GM20431 (cell line): Measurements from ENCODE around the gene SCARB2.
"Not testable (repeated sequence)": the region's sequence is repeated elsewhere in the genome, so short reads cannot be mapped to it uniquely, and the experiment has no call there.

Experiments used
- in situ Hi-C: fragments of 300-500 bp; cut with MseI, MboI; formaldehyde crosslinking; loops from one replicate; pipeline ENCODE4 v1.15.0; 2020; ENCODE audit warnings: low sequenced_read_pairs; ENCODE audit not compliant: unreplicated experiment

Gene SCARB2, protein sequence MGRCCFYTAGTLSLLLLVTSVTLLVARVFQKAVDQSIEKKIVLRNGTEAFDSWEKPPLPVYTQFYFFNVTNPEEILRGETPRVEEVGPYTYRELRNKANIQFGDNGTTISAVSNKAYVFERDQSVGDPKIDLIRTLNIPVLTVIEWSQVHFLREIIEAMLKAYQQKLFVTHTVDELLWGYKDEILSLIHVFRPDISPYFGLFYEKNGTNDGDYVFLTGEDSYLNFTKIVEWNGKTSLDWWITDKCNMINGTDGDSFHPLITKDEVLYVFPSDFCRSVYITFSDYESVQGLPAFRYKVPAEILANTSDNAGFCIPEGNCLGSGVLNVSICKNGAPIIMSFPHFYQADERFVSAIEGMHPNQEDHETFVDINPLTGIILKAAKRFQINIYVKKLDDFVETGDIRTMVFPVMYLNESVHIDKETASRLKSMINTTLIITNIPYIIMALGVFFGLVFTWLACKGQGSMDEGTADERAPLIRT

DNA sequence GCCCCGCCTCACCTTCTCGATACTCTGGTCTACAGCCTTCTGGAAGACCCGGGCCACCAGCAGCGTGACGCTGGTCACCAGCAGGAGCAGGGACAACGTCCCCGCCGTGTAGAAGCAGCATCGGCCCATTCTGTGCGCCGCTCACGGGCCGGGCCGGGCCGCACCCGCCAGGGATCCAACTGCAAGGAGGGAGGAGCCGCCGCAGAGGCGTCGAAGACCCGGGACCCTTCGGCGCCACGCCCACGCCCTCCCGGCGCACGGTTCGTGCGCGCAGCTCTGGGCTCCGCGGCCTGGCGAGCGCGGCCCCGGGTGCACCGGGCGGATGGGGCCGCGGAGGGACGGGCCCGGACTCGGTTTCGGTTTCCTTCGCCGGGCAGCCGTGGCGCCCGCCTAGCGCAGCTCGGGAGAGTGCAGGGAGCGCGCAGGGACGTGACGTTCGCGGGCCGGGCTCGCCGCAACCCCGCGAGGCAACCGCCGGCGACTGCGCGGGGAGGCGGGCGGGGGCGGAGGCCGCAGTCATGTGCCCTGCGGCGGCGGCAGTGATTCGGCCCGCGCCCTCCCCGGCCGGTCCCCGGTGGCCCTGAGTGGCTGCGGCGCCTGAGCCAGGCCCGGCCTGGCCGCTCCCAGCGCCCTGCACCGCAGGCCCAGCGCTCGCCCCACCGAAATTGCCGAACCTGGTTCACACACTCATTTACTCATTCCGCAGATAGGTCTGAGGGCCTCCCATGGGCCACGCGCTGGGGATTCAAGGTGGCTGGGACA, at the start of gene SCARB2:
Gene SCARB2 (minus strand): TSS at position 410 of the 762 bp plus-strand sequence. CDS start 281 bp downstream, at position 129.
- in situ Hi-C loops = no loop called here

DNA sequence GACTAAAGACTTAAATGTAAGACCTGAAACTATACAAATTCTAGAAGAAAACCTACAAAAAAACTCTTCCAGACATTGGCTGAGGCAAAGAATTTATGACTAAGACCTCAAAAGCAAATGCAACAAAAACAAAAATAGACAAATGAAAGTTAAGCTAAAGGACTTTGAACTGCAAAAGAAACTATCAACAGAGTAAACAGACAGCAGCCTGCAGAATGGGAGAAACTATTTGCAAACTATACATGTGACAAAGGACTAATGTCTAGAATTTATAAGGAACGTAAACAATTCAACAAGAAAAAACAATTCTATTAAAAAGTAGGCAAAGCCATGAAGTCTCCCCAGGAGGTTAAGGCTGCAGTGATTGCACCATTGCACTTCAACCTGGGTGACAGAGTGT, 46.9 kb upstream of the SCARB2 start:
- in situ Hi-C loops = no loop called here

DNA sequence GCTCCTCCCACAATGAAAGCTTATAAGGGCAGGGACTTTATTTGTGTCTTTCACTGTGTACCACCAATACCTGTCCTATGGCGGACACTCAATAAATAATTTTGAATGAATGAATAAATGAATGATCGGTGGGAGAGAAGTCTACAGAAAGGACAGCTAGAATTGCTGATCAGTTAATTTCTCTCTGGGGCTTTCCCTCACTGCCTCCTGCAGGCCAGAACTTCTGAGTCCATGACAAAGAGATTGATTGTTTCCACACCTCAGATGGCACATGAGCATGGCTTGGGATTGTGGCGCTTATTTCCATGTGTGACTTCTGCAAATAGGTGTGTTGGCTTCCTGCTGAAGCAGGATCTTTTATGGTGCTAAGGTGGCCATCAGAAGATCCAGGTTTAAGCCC, 44.2 kb upstream of the SCARB2 start:
- in situ Hi-C loops = no loop called here

DNA sequence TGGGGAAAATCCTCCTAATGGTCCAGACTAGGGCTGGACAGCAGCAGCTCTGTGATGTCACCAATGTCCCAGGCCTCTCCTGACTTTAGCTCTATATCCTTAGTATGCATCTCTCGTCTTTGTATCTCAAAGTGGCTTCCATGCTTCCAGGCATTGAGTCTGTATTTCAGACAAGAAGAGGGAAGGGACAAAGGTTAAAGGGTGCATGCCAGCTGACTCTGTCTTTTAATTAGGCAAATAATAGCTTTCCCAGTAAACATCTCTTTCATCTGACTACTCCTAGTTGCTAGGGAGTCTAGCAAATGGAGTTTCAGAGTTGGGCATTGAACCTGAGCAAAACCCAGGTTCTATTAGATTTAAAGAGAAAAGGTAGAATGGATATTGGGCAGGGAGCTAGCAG, 43.3 kb upstream of the SCARB2 start:
- in situ Hi-C loops = no loop called here

DNA sequence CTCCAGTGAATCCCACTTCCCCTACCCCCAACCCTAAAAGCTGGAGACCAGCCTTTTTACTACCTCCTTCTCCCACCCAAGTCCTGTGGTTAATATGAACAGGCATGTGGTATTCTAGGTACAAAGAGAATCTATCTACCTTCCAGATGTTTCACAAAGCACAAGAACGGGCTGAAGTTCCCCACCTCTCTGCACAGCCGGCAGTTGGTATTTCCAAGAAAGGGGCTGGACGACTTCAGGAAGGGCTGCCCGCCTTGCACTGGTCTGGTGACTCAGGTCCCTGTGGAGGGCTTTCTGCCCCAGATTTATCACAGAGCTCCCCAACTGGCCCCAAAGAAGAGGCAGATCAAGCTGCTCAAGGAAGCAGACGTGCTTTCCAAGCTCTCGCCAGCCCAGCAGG, 42.4 kb upstream of the SCARB2 start:
- in situ Hi-C loops = no loop called here

DNA sequence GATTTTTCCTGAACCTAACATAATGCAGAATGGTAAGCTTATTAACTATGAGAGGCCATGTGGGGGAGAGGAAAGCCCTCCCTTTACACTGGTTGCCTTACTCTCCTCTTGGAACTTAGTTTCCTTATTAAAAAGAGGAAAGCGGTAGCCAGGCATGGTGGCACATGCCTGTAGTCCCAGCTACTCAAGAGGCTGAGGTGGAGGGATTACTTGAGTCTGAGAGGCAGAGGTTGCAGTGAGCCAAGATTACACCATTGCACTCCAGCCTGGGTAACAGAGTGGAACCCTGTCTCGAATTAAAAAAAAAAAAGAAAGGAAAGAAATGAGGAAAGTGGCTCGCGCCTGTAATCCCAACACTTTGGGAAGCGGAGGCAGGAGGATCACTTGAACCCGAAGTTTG, 39.9 kb upstream of the SCARB2 start:
- in situ Hi-C loops = no loop called here

DNA sequence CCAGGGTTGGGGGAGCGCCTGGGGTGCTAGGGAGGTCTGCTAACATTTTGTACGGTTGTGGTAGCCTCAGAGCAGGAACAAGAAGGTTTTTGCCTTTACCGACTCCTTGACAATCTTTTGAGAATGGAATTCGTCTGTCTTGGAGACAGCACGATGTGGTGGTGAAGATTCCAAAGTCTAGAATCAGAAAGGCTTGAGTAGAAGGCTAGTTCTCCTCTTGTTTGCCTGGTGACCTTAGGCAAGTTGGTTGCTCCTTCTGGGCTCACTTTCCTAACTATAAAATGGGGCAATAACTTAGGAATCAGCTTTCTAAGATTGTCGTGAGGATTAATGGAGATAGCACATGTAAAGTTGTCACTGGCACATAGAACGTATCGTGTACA, 38.6 kb upstream of the SCARB2 start:
- in situ Hi-C loops = no loop called here

DNA sequence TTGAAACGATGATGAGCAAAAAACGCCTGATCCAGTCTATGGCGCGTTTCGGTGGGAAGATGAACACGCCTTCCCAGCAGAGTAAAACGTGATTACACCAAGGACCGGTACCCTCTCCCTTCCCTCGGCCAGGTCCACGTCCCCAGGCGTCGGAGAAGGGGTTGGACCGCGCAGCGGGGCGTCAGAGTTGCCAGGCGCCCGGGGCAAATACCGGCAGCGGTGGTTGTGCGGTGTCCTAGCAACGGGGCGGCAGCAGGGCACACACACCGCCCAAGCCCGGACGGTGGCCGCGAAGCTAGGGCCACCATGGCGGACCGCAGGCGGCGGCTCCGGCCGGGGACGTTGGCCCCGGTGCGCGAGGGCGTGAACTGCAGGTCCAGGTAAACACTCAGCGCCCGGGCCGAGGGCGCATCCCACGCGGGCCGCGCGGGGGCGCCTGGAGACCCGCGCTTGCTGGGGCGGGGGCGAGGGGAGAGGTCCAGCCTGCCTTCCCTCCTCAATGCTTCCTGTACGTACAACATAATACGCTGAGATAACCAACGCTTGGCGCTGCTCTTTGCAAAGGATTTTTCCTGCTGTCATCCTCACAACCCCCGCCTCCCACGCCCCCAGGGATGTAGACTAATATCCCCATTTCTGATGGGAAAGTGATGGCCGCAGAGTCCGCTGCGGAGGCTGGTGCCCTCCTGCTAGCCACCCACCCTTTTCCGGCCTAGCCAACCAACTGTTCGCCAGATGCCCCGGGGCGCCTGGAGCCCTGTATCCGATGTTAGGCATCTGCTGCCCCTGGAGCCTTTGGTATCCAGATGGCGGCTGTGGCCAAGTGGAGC, 38.0 kb upstream of the SCARB2 start, which contains the start of gene FAM47E:
Gene FAM47E (plus strand): TSS at position 281 of the 830 bp plus-strand sequence. CDS start 26 bp downstream, at position 307.
- in situ Hi-C loops = no loop called here

DNA sequence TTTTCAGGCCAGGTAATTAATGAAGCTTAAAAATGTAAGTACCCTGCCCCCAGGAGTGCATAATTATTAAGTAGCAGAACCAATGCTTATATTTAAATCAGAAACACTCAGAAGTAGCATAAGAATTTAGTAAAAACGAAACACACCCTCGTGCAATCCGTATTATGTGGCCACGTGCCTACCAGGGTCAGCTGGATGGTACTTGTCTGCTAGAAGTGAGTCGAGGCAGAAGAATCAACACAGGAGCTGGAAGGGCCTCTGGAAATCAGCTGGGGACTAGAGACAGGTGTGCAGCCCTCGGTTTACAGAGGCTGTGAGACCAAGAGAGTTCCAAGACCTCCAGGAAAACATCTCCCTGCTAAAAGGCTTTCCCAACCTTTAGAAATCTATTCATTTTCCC, 37.3 kb upstream of the SCARB2 start:
- in situ Hi-C loops = no loop called here

DNA sequence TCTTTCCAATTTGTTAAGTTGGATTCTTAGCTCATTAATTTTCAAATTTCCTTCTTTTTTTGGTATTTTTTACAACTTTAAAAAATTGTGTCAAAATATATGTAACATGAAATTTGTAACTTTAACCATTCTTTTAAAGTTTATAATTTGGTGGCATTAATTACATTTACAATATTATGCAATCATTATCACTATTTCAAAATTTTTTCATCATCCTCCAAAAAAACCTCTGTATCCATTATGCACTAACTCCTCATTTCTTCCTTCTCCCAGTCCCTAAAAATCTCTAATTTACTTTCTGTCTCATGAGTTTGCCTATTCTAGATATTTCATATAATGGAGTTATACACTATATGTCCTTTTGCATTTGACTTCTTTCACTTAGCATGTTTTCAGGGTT, 33.2 kb upstream of the SCARB2 start:
- in situ Hi-C loops = no loop called here

DNA sequence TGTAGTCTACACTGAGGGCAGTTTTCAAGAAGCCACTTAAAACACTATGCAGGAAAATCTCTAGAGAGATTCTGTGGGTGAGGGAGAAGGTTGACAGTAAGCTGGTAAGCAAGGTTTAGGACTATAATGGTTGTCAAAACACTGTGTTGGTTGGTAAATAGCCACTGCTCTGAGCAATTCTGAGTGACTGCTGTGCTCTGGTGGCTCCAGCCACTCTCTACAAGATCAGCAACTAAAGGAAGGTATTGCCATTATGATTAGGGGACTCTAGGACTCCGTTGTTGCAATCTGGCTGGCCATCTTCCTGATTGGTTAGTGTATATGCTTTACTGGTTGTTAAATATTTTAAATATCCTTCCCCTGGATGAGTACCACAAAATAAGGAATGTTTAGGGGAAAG, 32.4 kb upstream of the SCARB2 start:
- in situ Hi-C loops = no loop called here

DNA sequence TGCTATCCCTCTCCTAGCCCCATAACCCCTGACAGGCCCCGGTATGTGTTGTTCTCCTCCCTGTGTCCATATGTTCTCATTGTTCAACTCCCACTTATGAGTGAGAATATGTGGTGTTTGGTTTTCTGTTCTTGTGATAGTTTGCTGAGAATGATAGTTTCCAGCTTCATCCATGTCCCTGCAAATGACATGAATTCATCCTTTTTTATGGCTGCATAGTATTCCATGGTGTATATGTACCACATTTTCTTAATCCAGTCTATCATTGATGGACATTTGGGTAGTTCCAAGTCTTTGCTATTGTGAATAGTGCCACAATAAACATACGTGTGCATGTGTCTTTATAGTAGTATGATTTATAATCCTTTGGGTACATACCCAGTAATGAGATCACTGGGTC, 30.3 kb upstream of the SCARB2 start:
- in situ Hi-C loops = not testable (repeated sequence)

DNA sequence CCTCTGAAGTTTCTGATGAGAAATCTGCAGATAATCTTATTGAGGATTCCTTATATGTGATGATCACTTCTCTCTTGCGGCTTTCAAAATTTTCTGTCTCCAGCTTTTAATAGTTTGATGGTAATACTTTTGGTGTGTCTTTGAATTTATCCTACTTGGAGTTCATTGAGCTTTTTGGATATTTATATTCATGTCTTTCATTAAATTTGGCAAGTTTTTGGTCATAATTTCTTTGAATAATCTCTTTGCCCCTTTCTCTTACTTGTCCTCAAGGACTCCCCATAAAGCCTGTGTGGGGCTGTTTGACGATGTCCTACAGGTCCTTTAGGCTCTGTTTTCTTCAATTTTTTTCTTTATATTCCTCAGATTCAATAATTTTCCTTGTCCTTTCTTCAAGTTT, 26.6 kb upstream of the SCARB2 start:
- in situ Hi-C loops = no loop called here

DNA sequence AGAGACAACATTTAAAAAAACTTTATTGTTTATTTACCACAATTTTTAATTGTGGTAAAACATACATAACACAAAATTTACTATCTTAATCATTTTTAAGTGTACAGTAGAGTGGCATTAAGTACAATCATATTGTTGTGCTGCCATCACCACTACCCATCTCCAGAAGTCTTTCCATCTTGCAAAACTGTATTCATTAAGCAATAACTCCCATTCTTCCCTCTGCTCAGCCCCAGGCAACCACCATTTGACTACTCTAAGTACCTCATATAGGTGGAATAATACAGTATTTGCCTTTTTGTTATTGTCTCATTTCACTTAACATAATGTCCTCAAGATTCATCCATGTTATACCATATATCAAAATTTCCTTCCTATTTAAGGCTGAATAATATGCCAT, 25.1 kb upstream of the SCARB2 start:
- in situ Hi-C loops = no loop called here

DNA sequence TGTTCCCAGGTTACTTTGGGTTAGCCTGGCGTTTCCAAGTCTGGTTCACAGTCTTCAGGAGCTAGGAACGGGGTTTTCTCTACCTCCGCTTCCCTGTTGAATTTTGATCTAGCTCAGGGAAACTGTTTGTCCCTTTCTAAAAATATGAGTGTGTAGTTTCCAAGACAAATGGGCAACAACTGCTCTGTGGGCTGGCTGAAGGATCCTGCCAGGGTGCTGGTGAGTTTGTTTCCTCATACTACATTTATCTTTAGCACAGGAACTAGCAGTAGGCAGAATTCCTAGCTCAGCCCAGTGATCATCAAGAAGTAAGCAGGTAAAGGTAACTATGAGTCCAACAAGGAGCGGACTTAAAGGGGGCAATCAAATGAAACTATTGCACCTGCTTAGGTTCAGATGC, 24.6 kb upstream of the SCARB2 start:
- in situ Hi-C loops = no loop called here

DNA sequence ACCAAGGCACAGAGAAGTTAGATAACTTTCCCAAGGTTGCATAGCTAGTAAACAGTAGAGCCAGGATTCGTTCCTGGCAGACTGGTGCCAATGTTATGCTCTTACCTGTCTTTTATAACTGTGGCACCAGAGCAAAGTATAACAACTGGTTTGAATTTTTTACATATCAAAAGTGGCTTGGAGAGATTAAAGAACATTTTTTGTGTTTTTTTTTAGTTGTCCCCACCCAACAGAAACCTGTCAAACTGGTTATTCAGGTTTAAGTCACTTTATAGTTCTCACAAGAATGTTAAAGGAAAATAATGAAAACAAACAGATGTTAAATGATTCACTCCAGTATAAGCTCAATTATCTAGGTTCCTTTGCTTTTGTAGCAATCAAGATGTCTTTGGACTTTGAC, 22.3 kb upstream of the SCARB2 start:
- in situ Hi-C loops = no loop called here

DNA sequence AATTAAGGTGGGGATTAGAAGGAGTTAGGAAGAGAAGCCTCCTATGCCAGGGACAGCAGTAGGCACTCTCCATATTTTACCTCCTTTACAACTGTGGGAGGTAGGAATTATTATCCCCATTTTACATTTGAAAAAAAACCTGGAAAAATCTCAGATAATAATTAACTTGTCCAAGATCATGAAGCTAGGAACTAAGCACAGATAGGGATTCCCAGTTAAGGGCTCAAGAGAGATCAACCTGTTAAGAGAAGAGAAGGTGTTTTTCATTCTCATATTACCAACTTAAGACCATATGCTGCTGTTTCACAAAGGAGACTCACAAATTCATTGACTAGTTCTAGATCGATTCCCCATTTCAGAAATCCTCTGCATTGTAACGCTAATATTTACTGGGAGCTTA, 21.8 kb upstream of the SCARB2 start:
- in situ Hi-C loops = no loop called here

DNA sequence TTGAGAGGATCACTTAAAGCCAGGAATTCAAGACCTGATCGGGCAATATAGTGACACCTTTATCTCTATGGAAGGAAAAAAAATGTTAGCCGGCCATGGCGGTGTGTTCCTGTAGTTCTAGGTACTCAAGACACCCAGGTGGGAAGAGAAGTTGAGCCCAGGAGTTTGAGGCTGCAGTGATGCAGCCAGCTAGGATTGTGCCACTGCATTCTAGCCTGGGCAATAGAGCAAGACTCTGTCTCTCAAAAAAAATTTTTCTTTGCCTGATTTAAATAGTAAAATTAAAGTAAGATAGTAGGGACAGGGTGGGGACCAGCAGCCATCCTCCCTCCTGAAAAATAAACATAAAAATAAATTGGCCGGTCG, 21.0 kb upstream of the SCARB2 start:
- in situ Hi-C loops = no loop called here

DNA sequence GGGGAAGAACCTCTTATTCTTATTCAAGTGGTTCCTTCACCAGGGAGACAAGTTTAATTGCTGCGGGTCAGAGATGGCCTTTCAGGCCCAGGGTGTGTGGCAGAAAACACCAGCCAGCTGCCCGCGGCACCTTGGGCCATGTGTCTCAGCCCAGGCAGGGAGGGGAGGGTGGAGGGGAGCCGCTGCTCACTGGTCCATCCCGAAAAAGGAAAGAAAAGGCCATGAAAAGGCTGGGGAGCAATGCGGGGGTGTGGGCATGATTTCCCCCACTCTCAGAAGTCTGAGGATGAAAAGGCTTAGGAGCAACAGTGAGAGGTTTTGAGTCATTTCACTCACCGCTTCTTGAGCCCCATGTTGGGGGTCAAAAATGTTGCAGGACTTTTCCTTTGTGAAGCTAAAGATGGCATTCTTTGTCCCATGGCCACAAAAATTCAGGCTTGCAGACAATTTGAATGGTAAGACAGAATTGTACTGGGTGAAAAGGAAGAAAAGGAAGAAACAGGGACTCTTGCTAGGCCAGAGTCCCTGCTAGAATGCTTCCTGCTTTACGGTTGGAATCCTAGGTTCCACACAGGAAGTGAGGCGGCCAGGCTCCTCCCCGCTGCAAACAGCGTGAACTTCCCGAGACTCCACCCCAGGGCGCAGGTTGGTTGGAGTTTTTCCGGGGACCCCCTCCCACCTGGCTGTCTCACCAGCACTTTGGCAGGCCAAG, 20.5 kb upstream of the SCARB2 start:
- in situ Hi-C loops = no loop called here

DNA sequence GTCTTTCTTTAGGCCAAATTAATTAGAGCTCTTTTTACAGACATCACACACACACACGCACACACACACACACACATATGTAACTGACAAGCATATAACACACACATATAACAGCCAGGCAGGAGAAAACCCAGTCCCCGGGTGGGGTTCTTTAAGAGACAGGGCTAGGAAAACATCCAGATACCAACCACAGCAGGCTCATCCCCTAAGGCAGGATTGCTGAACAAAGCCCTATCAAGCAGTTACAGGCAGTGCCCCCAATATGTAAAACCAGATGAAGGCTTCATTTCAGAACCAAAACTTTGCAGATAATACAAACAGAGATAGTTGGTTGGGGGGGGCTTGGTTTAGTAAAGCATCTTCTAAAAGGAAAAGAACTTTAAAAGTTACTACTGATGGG, 19.9 kb upstream of the SCARB2 start:
- in situ Hi-C loops = no loop called here
